ENCODE measurements around the gene POLA1. TPM values are rescaled to one million over a fixed set of nuclear protein-coding genes. Genes with fewer than 3 reads are reported as not detected.

Gene POLA1
- total and polyA plus RNA-seq, 7 experiments from 2014 or later: 4.1 to 26.6 (median 6.5) TPM

DNA sequence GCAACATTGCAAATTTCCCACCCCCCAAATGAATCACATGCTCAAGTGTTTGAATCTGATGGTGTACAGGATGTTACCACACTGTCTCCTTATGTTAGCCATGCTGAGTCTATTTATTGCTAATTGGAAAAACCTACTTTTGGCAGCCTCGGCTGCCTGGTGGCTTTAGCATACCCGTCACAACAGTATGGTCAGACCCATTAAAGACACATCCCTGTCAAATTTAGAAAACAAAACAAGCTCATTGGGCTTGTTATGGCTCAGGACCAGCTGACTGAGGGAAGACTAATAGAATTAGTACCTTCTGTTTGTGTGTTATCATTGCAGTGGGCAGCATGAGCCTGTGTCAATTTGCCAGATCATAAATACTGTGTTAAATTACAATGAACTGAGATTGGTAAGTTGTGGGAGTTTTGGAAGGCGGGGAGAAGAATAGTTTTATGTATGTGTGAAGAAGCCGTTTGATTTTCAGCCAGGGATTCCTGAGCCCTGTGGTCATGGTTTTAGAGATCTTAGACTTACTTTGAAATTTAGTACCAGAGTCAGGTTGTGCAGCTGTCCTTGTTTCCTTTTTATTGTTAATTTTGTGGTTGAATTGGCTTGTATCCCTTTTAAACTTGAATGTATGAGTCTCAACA lies 66.8 kb downstream of the POLA1 start:
- DNase-seq (no peak), ATAC-seq (no peak)
- intact Hi-C loops (cut with micrococcal nuclease): no loop called here
- H3K4me1 Mint-ChIP-seq: peaks cover 0 to 5% (median 0%) of the 10 kb centered on the region in 7 donors
- H3K4me1 ChIP-seq (ENCODE audit: control insufficient read depth in 2 of 2, insufficient read depth in 2 of 2, low read length in 2 of 2): no peaks in the 10 kb centered on the region
- no peaks in the 10 kb centered on the region for H3K36me3 ChIP-seq (ENCODE audit: control insufficient read depth in 2 of 3, insufficient read depth in 3 of 3, low read length in 3 of 3)
- no peaks in the 10 kb centered on the region for H3K27me3 Mint-ChIP-seq
- no peak overlapping the region for H3K4me3 Mint-ChIP-seq
- ChIA-PET POLR2A (no interaction called here), CTCF (no interaction called here)
- no peaks in the 10 kb centered on the region for H3K27me3 ChIP-seq (ENCODE audit: control insufficient read depth in 2 of 2, insufficient read depth in 2 of 2, low read length in 2 of 2)
- peaks cover 0 to 38% (median 22%) of the 10 kb centered on the region in 5 donors for H3K36me3 Mint-ChIP-seq
- no peak overlapping the region for H3K4me3 ChIP-seq (ENCODE audit: low read length)
- peaks cover 0 to 2% (median 0%) of the 10 kb centered on the region in 11 donors for H3K9me3 Mint-ChIP-seq
- no peak overlapping the region for H3K27ac Mint-ChIP-seq
- H3K9me3 ChIP-seq (ENCODE audit: control insufficient read depth in 2 of 3, low read length in 3 of 3): no peaks in the 10 kb centered on the region
- H3K27ac ChIP-seq (ENCODE audit: low read depth, low read length): no peak overlapping the region

DNA sequence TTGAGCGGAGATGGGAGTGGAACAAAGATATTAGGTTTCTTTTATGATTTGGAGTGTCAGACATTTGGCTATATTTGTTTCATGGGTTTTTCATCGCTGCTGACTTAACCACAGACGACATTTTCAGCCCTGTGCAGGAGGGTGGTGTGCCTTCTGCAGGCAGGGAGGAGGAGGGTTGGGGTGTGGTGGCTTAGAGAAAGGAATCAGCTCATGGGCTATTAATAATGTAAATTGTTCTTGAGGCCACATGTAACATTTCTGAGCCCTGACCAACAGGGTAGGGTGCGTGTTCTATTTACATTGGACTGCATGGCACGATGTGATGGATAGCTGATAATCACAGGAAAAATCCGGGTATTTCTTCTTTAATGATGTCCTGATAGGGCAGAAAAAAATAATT lies 67.6 kb downstream of the POLA1 start:
- Mint-ChIP-seq H3K27me3 (no peaks in the 10 kb centered on the region), H3K4me3 (no peak overlapping the region), H3K9me3 (peaks cover 0 to 2% (median 0%) of the 10 kb centered on the region in 11 donors), H3K4me1 (peaks cover 0 to 5% (median 0%) of the 10 kb centered on the region in 7 donors), H3K27ac (no peak overlapping the region), H3K36me3 (peaks cover 0 to 34% (median 27%) of the 10 kb centered on the region in 5 donors)
- POLR2A ChIA-PET: no interaction called here
- CTCF ChIA-PET: no interaction called here
- Histone ChIP-seq H3K4me3 (ENCODE audit: low read length) (no peak overlapping the region), H3K27ac (ENCODE audit: low read depth, low read length) (no peak overlapping the region), H3K27me3 (ENCODE audit: control insufficient read depth in 2 of 2, insufficient read depth in 2 of 2, low read length in 2 of 2) (no peaks in the 10 kb centered on the region), H3K9me3 (ENCODE audit: control insufficient read depth in 2 of 3, low read length in 3 of 3) (no peaks in the 10 kb centered on the region), H3K4me1 (ENCODE audit: control insufficient read depth in 2 of 2, insufficient read depth in 2 of 2, low read length in 2 of 2) (no peaks in the 10 kb centered on the region), H3K36me3 (ENCODE audit: control insufficient read depth in 2 of 3, insufficient read depth in 3 of 3, low read length in 3 of 3) (no peaks in the 10 kb centered on the region)
- DNase-seq: no peak
- ATAC-seq: no peak
- intact Hi-C loops (cut with micrococcal nuclease): no loop called here

DNA sequence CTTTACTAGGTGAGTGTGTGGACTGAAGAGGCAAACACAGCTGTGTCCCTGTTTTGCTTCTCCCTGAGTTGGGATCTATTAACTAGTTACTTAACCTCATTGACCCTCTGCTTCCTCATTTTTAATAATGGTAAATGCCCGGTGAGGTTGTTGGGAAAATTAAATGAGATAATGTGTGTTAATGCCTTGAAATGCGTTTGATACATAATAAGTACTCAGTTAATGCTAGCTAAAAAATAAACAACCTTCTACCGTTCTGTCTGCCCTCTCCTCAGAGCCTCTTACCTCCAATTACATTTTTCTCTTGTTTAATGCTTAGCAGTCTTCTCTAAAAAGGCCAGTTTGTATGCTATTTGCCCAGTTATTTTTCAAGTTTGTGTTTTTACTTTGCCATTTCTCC lies 70.3 kb downstream of the POLA1 start:
- ChIA-PET CTCF (no interaction called here), POLR2A (no interaction called here)
- Mint-ChIP-seq H3K9me3 (peaks cover 0 to 2% (median 0%) of the 10 kb centered on the region in 11 donors), H3K4me1 (peaks cover 0 to 7% (median 0%) of the 10 kb centered on the region in 7 donors), H3K36me3 (peaks cover 0 to 36% (median 32%) of the 10 kb centered on the region in 5 donors), H3K4me3 (no peak overlapping the region), H3K27me3 (no peaks in the 10 kb centered on the region), H3K27ac (no peak overlapping the region)
- Histone ChIP-seq H3K36me3 (ENCODE audit: control insufficient read depth in 2 of 3, insufficient read depth in 3 of 3, low read length in 3 of 3) (no peaks in the 10 kb centered on the region), H3K4me1 (ENCODE audit: control insufficient read depth in 2 of 2, insufficient read depth in 2 of 2, low read length in 2 of 2) (no peaks in the 10 kb centered on the region), H3K27me3 (ENCODE audit: control insufficient read depth in 2 of 2, insufficient read depth in 2 of 2, low read length in 2 of 2) (no peaks in the 10 kb centered on the region), H3K9me3 (ENCODE audit: control insufficient read depth in 2 of 3, low read length in 3 of 3) (no peaks in the 10 kb centered on the region), H3K4me3 (ENCODE audit: low read length) (no peak overlapping the region), H3K27ac (ENCODE audit: low read depth, low read length) (no peak overlapping the region)
- intact Hi-C loops (cut with micrococcal nuclease): no loop called here
- no peak for DNase-seq
- no peak for ATAC-seq

DNA sequence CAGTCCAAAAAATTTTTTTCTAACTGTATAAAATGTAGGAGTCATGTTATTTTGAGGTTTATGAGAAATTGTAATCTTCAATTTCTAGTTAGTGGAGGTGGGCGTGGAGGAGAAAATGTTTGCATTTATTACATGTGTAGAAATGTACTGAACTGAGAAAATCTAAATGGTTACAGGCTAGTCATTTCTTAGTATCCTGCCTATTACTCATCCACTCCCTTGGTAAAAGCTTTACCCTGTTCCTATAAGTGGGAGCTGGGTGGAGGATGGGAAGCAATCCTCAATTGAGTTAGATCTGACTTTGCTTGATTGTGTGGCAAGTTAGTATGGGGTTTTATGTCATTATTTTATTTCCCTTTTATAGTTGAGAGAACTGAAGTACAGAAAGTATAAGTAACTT lies 73.8 kb downstream of the POLA1 start:
- H3K27me3 Mint-ChIP-seq: no peaks in the 10 kb centered on the region
- intact Hi-C loops (cut with micrococcal nuclease): no loop called here
- H3K4me1 Mint-ChIP-seq: peaks cover 0 to 2% (median 0%) of the 10 kb centered on the region in 7 donors
- Histone ChIP-seq H3K9me3 (ENCODE audit: control insufficient read depth in 2 of 3, low read length in 3 of 3) (no peaks in the 10 kb centered on the region), H3K27me3 (ENCODE audit: control insufficient read depth in 2 of 2, insufficient read depth in 2 of 2, low read length in 2 of 2) (no peaks in the 10 kb centered on the region), H3K36me3 (ENCODE audit: control insufficient read depth in 2 of 3, insufficient read depth in 3 of 3, low read length in 3 of 3) (no peaks in the 10 kb centered on the region), H3K27ac (ENCODE audit: low read depth, low read length) (no peak overlapping the region), H3K4me3 (ENCODE audit: low read length) (no peak overlapping the region), H3K4me1 (ENCODE audit: control insufficient read depth in 2 of 2, insufficient read depth in 2 of 2, low read length in 2 of 2) (no peaks in the 10 kb centered on the region)
- no peak for ATAC-seq
- no peak overlapping the region for H3K27ac Mint-ChIP-seq
- no peak overlapping the region for H3K4me3 Mint-ChIP-seq
- peaks cover 0 to 25% (median 19%) of the 10 kb centered on the region in 5 donors for H3K36me3 Mint-ChIP-seq
- ChIA-PET CTCF (no interaction called here), POLR2A (no interaction called here)
- no peaks in the 10 kb centered on the region for H3K9me3 Mint-ChIP-seq
- no peak for DNase-seq

DNA sequence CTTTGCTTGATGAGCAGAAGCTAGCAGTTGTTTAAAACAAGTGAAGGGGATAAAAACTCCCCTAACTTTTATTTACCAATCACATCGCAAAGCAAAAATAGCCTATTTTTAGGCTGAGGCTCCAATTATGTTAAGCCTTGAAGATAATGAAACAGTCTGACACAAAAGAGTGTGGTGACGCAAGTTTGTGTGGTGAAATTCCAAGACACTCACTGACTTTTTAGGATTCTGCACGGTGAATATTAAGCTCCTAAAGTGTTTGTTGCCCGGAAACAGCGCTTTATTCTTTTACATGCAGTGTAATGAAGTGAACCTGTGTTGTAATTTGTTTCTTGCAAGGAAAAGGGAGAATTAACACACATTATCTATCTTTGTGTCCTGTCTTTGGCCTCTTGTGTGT lies 74.8 kb downstream of the POLA1 start:
- intact Hi-C loops (cut with micrococcal nuclease): no loop called here
- Histone ChIP-seq H3K27ac (ENCODE audit: low read depth, low read length) (no peak overlapping the region), H3K9me3 (ENCODE audit: control insufficient read depth in 2 of 3, low read length in 3 of 3) (no peaks in the 10 kb centered on the region), H3K4me1 (ENCODE audit: control insufficient read depth in 2 of 2, insufficient read depth in 2 of 2, low read length in 2 of 2) (no peaks in the 10 kb centered on the region), H3K36me3 (ENCODE audit: control insufficient read depth in 2 of 3, insufficient read depth in 3 of 3, low read length in 3 of 3) (no peaks in the 10 kb centered on the region), H3K27me3 (ENCODE audit: control insufficient read depth in 2 of 2, insufficient read depth in 2 of 2, low read length in 2 of 2) (no peaks in the 10 kb centered on the region), H3K4me3 (ENCODE audit: low read length) (no peak overlapping the region)
- peaks cover 0 to 2% (median 0%) of the 10 kb centered on the region in 7 donors for H3K4me1 Mint-ChIP-seq
- no peaks in the 10 kb centered on the region for H3K27me3 Mint-ChIP-seq
- H3K4me3 Mint-ChIP-seq: no peak overlapping the region
- POLR2A ChIA-PET: no interaction called here
- DNase-seq (no peak), ATAC-seq (no peak)
- CTCF ChIA-PET: no interaction called here
- peaks cover 0 to 18% (median 13%) of the 10 kb centered on the region in 5 donors for H3K36me3 Mint-ChIP-seq
- H3K27ac Mint-ChIP-seq: no peak overlapping the region
- no peaks in the 10 kb centered on the region for H3K9me3 Mint-ChIP-seq

DNA sequence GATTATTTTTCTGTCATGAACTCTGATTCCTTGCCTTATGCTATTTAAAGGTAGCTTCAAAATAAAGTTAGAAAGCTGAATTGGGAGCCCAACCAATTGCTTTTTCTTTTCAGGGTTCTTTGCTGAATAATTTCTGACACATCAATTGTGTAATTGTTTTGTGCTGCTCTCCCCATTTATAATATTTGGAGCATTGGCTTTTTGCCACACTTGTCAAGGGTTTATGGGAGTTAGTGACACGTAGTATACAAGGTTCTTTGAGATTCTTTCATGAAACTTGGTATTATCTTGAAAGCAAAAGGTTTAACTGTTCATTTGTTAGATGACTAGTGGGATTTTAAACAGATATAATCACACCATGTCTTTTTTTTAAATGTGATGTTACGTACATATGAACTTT lies 80.9 kb downstream of the POLA1 start:
- intact Hi-C loops (cut with micrococcal nuclease): no loop called here

DNA sequence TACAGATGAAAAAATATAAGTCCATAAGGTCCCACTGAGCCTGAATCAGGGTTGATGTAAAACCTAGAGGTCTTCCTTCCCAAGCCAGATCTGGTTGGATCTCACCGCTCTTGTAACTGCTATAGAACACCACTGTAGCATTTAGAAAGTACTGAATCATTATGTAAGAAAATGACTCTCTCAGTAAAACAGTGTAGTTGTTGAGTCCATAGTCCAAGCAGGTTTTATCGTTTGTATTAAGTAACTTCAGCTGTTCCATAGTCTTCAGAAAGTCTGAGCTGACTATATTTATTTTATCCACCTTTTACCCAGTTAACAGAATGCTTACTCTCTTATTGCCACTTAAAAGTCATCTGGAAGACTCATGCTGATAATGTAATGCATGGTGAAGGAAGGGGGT lies 82.2 kb downstream of the POLA1 start:
- DNase-seq (no peak), ATAC-seq (no peak)
- POLR2A ChIA-PET: no interaction called here
- Histone ChIP-seq H3K27me3 (ENCODE audit: control insufficient read depth in 2 of 2, insufficient read depth in 2 of 2, low read length in 2 of 2) (no peaks in the 10 kb centered on the region), H3K4me3 (ENCODE audit: low read length) (no peak overlapping the region), H3K4me1 (ENCODE audit: control insufficient read depth in 2 of 2, insufficient read depth in 2 of 2, low read length in 2 of 2) (no peaks in the 10 kb centered on the region), H3K36me3 (ENCODE audit: control insufficient read depth in 2 of 3, insufficient read depth in 3 of 3, low read length in 3 of 3) (no peaks in the 10 kb centered on the region), H3K27ac (ENCODE audit: low read depth, low read length) (no peak overlapping the region), H3K9me3 (ENCODE audit: control insufficient read depth in 2 of 3, low read length in 3 of 3) (no peaks in the 10 kb centered on the region)
- no peak overlapping the region for H3K27ac Mint-ChIP-seq
- H3K36me3 Mint-ChIP-seq: peaks cover 0 to 19% (median 2%) of the 10 kb centered on the region in 5 donors
- no peaks in the 10 kb centered on the region for H3K27me3 Mint-ChIP-seq
- no peaks in the 10 kb centered on the region for H3K9me3 Mint-ChIP-seq
- intact Hi-C loops (cut with micrococcal nuclease): no loop called here
- H3K4me1 Mint-ChIP-seq: peaks cover 0 to 9% (median 0%) of the 10 kb centered on the region in 7 donors
- no peak overlapping the region for H3K4me3 Mint-ChIP-seq
- CTCF ChIA-PET: no interaction called here

More for the DNA sequence above, 80.9 kb downstream of the POLA1 start:
- Mint-ChIP-seq H3K9me3 (no peaks in the 10 kb centered on the region), H3K27me3 (no peaks in the 10 kb centered on the region), H3K36me3 (peaks cover 0 to 19% (median 3%) of the 10 kb centered on the region in 5 donors), H3K27ac (no peak overlapping the region), H3K4me1 (peaks cover 0 to 9% (median 0%) of the 10 kb centered on the region in 7 donors), H3K4me3 (no peak overlapping the region)
- no peak for DNase-seq
- ChIA-PET POLR2A (no interaction called here), CTCF (no interaction called here)
- no peak for ATAC-seq
- no peaks in the 10 kb centered on the region for H3K27me3 ChIP-seq (ENCODE audit: control insufficient read depth in 2 of 2, insufficient read depth in 2 of 2, low read length in 2 of 2)
- H3K36me3 ChIP-seq (ENCODE audit: control insufficient read depth in 2 of 3, insufficient read depth in 3 of 3, low read length in 3 of 3): no peaks in the 10 kb centered on the region
- H3K4me1 ChIP-seq (ENCODE audit: control insufficient read depth in 2 of 2, insufficient read depth in 2 of 2, low read length in 2 of 2): no peaks in the 10 kb centered on the region
- no peak overlapping the region for H3K27ac ChIP-seq (ENCODE audit: low read depth, low read length)
- H3K4me3 ChIP-seq (ENCODE audit: low read length): no peak overlapping the region
- H3K9me3 ChIP-seq (ENCODE audit: control insufficient read depth in 2 of 3, low read length in 3 of 3): no peaks in the 10 kb centered on the region

Data from naive thymus-derived CD4-positive, alpha-beta T cell (primary cell).